ENCODE measurements around the gene TAF1A.

DNA sequence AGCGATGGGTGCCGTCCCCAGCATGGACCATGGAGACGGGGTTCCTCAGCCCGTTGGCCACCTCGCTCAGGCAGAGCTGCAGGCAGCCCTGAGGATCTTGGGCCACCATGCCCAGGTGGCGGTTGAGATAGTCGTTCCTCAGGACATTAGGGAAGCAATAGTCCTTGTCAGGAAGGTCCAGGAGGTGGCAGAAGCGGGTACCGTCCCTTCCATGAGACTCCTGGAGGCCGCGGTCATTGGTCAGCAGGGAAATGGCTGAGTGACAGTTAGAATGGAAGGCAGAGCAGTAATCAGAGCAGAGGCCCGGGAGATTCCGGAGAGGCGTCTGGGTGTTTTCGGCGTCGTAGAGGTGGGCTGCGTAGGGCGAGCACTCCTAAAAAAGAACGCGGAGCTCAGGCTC, 45.9 kb downstream of the TAF1A start:
- TF ChIP-seq, protein P1, sequence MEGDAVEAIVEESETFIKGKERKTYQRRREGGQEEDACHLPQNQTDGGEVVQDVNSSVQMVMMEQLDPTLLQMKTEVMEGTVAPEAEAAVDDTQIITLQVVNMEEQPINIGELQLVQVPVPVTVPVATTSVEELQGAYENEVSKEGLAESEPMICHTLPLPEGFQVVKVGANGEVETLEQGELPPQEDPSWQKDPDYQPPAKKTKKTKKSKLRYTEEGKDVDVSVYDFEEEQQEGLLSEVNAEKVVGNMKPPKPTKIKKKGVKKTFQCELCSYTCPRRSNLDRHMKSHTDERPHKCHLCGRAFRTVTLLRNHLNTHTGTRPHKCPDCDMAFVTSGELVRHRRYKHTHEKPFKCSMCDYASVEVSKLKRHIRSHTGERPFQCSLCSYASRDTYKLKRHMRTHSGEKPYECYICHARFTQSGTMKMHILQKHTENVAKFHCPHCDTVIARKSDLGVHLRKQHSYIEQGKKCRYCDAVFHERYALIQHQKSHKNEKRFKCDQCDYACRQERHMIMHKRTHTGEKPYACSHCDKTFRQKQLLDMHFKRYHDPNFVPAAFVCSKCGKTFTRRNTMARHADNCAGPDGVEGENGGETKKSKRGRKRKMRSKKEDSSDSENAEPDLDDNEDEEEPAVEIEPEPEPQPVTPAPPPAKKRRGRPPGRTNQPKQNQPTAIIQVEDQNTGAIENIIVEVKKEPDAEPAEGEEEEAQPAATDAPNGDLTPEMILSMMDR (IDR thresholded peaks at IDR 0.05; ENCODE audit: insufficient read depth, low read depth, low read length) = no peak
- no peak for TF ChIP-seq EZH2 (IDR thresholded peaks at IDR 0.05; ENCODE audit: insufficient read depth, low read length)

All from astrocyte (in vitro differentiated cells and primary cell).